GM12891 (cell line): ENCODE results near the gene AP5B1.

Source experiments
- DNase-seq: peaks from one replicate; pipeline ENCODE4 v3.0.0; 2011; ENCODE audit warnings: low spot score; ENCODE audit not compliant: insufficient read length
- FAIRE-seq: peaks from 2 replicates; lab custom pipeline; 2011; peaks lifted over from hg19 to GRCh38; lab: Jason Lieb, UNC
- PAX5 ChIP-seq: IDR thresholded peaks from 2 replicates; pipeline ENCODE4 v1.6.1; 2011; ENCODE audit warnings: low read length, moderate library complexity, mild to moderate bottlenecking; ENCODE audit not compliant: insufficient read depth, severe bottlenecking
- POLR2A ChIP-seq: IDR thresholded peaks from 2 replicates; pipeline ENCODE4 v1.6.1; 2011; ENCODE audit warnings: low read depth, low read length, control low read depth
- POLR2AphosphoS5 ChIP-seq: IDR thresholded peaks from 2 replicates; pipeline ENCODE4 v1.6.1; 2011; ENCODE audit warnings: low read depth, low read length, control low read depth
- POU2F2 ChIP-seq: IDR thresholded peaks from 2 replicates; pipeline ENCODE4 v1.6.1; 2011; ENCODE audit warnings: low read depth, mild to moderate bottlenecking, control low read depth, low read length, moderate library complexity
- SPI1 ChIP-seq: IDR thresholded peaks from 2 replicates; pipeline ENCODE4 v1.6.1; 2011; ENCODE audit warnings: low read depth, low read length, control low read depth
- TAF1 ChIP-seq: IDR thresholded peaks from 2 replicates; pipeline ENCODE4 v1.6.1; 2011; ENCODE audit warnings: low read depth, low read length, control low read depth

Gene AP5B1

DNA sequence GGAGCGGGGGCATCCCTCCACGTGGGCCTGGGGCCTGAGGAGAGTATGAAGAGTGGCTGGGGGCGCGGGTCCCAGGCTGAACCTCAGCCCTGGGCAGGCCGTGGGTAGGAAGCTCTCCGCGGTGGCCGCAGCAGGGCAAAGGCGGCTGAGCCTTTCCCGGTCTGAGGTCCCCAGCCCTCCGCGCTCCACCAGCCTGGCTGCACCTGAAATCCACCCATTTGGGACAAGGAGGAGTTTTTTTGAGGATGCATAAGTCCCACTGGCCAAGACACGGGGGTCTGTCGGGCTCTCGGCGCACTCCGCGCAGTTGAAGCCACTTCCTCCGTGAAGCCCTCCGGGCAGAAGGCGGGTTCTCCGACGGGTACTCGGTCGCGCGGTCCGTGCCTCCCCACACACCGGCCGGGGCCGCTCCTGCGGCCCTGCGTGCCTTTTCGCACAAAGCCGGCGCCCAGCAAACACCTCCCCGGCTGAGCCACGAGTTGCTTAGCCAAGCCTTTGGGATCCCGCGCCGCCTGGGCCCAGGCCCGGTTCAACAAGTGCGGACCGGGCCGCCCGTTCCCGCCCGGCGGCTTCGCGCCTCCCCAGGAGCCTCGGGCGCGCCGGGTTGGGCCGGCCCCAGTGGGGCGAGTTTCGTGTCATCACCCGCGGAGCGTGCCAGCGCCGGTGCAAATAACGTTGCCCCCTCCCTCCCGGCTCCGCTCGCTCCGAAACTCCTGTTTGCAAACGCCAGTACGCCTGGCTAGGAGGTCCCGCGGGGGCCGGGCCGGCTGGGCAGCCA lies 5.4 kb upstream of the AP5B1 start:
- DNase-seq (no peak), FAIRE-seq (peak; percentile 20)
- TF ChIP-seq PAX5 (no peak), TAF1 (no peak), POLR2A (no peak), POLR2AphosphoS5 (no peak), SPI1 (no peak), POU2F2 (no peak)

DNA sequence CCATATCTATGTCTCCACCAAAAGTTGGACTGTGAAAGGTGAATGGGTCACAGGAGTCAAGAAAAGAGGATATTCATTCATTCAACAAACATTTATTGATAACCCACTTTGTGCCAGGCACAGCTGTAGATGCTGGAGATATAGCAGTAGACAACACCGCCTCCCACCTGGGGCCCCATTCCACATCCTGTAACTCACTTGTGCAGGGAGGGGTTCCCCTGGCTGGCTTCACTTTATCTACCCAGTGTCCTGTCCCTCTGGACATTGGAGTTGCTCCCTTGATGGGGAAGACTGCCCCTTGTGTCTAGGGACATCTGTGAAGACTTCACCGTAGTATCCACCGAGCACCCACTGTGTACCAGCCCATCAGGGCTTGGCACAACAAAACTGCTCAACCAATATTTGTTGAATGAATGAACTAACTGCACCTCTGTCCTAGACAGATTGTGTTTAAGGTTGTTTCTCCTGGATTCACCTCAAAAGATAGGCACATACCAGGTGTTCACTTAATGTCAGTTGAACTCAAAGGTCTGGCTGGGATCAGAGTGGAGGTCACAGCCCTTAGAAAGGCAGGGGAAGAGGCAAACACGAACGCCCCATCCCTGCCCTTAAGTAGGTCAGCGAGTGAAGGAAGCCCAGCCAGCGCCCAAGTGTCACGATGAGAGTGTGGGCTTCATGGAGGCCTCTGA lies 4.7 kb upstream of the AP5B1 start:
- no peak for DNase-seq
- TF ChIP-seq TAF1 (no peak), POU2F2 (no peak), SPI1 (no peak), POLR2AphosphoS5 (no peak), PAX5 (no peak), POLR2A (no peak)

DNA sequence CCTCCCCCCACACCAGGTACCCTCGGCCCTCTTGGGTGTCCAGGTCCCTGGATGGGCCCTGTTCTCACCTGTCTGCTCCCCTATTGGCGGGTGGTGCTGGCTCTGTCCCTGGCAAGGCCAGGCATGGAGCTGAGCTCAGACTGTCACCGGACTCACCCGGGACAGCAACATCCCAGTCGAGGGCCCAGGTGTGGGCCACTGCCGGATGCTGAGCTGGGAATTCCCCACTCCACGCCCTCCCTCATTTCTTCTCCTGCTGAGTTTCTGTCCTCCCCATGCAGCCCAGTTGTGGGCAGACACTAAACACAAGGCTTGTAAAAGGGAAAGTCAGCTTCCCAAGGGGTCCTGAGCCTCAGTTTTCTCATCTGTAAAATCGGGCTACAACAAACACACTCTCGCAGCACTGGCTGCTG lies 2.0 kb upstream of the AP5B1 start:
- no peak for TF ChIP-seq POU2F2
- no peak for TF ChIP-seq POLR2AphosphoS5
- no peak for TF ChIP-seq PAX5
- no peak for TF ChIP-seq TAF1
- TF ChIP-seq SPI1 = no peak
- TF ChIP-seq POLR2A = no peak
- no peak for DNase-seq
- no peak for FAIRE-seq

More for the DNA sequence above, 4.7 kb upstream of the AP5B1 start:
- FAIRE-seq = no peak

DNA sequence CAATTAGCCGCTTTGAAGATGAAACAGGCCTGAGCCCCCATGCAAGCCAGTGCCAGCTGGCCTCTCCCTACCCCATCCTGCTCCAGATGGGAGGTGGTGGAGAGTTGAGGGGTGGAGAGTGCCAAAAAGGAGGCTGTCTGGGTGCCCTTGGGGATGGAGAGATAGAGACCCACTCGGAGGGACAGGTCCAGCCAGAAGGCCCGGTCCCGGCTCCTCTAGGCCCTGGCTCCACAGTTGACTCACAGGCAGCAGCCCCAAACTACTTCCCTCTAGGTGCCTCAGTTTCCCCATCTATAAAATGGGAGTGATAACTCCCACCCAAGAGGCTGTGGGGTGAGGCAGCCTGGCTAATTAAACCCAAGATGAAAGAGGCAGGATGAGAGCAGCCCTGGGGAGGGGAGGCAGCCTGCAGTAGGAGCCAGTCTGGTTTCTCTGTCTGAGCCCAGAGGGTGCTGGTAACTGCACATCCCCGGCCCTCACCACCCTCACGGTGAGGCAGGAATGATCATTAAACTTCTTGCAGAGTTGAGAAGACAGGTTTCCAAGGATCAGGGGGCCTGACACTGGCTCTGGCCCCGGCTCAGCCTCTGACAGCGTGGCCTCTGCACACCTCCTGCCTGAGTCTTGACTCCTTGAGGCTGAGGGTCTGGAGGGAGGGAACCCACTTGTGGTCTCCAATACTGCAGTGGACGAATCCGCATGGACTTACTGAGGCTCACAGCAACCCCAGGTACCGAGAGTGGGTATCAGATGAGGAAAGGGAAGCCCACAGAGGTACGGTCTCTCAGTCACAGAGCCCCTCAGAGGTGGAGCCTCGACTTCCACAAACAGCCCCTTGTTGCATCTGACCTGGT lies 1.4 kb upstream of the AP5B1 start:
- no peak for FAIRE-seq
- no peak for TF ChIP-seq POU2F2
- no peak for TF ChIP-seq PAX5
- no peak for TF ChIP-seq POLR2A
- TF ChIP-seq POLR2AphosphoS5 = no peak
- no peak for TF ChIP-seq SPI1
- TF ChIP-seq TAF1 = no peak

DNA sequence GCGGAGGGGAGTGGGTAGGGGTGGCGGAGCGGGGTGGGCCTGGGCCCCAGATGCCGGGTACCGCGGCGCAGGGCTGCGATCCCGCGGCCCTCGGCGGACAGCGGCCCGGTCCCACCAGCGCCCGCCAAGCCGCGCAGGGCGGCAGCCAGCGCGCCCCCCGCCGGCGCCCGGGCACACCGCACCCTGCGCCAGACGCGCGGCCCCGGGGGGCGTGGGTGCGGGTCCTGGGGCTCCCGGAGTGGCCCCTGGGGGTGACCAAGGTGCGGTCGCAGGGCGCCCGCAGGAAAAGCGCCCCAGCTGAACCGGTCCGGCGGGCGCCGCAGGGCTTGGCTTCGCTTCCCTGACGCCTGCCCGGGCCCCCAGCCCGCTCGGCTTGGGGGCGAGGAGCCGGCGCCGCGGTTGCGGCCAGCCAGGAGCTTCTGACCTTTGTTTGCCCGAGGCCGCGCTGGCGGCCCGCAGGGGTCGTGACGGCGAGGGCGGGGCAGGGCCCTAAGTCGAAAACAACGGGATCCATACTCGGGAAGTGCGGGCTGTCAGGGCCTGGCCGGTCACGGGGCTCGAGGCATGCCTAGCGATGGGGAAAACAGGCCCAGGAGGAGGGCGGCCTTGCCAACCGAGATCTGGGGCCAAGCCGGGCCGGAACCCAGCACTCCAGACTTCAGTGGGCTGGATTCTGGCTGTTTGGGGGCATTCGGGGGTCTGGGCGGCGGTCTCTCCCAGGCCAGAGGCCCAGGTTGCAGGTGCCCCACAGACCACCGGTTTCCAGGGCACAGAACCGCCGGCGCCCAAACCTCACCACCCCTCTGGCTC lies 581 bp upstream of the AP5B1 start:
- FAIRE-seq = peak; percentile 45
- TF ChIP-seq PAX5 = no peak
- no peak for TF ChIP-seq TAF1
- TF ChIP-seq POLR2AphosphoS5 = no peak
- no peak for TF ChIP-seq POU2F2
- TF ChIP-seq SPI1 = no peak
- no peak for DNase-seq

More for the DNA sequence above, 1.4 kb upstream of the AP5B1 start:
- DNase-seq = no peak

DNA sequence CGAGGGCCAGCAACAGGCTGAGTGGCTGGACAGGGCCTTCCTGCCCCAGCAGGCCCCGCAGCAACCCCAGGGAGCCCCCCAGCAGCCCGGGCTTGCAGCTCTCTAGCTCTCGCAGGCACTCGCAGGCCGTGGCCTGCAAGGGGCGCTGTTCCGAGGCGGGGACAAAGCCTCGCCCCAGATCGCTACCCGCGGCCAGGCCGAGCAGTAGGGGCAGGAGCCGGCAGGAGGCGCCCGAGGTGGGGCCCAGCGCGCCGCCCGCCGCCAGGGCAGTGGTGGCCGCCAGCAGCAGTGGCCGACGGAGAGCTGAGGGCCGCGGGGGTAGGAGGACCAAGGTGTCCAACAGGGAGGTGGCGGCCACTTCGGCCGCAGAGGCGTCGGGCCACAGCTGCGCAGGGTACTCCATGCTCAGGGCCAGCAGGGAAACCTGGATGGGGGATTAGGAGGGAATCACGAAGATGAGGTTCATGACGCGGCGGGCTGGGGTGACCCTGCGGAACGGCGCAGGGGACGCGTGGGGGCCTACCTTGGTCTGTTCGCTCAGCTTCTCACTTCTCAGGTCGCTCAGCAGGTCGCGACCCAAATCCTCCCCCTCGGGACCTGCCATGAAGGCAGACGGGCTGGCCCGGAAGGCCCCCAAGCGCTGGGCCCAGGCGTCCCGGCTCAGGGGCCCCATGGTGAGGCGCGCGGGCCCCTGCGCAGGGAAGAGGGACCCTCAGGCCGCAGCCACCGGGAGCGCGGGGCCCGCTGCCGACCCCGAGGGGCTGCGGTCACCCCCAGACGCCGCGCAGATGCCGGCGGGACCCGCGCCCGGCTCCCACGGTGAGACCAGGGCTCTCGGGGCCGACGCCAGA lies 632 bp downstream of the AP5B1 start:
- no peak for TF ChIP-seq TAF1
- TF ChIP-seq POU2F2 = no peak
- no peak for TF ChIP-seq POLR2AphosphoS5
- TF ChIP-seq PAX5 = peak; percentile 14
- no peak for TF ChIP-seq SPI1
- no peak for TF ChIP-seq POLR2A

DNA sequence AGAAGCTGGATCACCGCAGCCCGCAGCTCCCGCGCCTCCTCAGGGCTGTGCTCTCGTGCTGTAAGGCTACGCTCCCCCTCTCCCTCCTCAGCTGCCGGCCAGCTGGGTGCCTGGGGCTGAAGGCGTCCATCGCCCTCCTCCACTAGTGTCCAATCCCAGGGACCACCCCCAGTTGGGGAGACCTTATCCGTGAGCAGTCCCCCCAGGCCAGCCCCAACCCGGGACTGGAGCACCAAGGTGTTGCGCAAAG lies 1.2 kb downstream of the AP5B1 start:
- FAIRE-seq (no peak), DNase-seq (no peak)
- TF ChIP-seq TAF1 = no peak

More for the DNA sequence above, 632 bp downstream of the AP5B1 start:
- peak; percentile 94 for FAIRE-seq
- peak; percentile 97 for DNase-seq
